ENCODE data around the gene CACNG7.

Gene CACNG7

DNA sequence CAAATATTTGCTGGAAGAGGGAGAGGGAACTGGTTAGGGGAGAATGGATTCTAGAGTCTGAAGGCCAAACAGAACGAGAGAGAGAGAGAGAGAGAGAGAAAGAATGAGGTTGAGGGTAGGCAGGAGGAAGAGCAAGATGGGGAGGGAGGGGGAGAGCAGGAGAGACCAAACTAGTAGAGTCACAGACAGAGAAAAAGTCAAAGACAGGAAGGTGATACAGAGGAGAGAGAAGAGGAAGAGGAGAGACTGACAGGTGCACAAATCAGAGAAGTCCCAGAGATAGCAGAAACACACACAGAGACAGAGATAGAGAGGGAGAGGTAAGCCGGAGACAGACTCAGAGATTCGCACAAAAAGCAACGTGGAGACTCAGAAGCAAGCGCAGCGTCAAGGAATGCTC is 76.8 kb downstream of the CACNG7 start:
- TF ChIP-seq Cebpa-rat (IDR thresholded peaks at IDR 0.05) = no peak
- Histone ChIP-seq H3K27me3 (peaks cover 8% of the 10 kb centered on the region; the same call in 1 of the 2 replicates), H3K27ac (no peak overlapping the region), H3K36me3 (no peaks in the 10 kb centered on the region), H3K4me1 (peaks cover 49% of the 10 kb centered on the region), H3K4me2 (no peak overlapping the region), H3K9me3 (no peaks in the 10 kb centered on the region), H3K9ac (no peak overlapping the region), H3K4me3 (no peak overlapping the region), H4K20me1 (no peaks in the 10 kb centered on the region)

DNA sequence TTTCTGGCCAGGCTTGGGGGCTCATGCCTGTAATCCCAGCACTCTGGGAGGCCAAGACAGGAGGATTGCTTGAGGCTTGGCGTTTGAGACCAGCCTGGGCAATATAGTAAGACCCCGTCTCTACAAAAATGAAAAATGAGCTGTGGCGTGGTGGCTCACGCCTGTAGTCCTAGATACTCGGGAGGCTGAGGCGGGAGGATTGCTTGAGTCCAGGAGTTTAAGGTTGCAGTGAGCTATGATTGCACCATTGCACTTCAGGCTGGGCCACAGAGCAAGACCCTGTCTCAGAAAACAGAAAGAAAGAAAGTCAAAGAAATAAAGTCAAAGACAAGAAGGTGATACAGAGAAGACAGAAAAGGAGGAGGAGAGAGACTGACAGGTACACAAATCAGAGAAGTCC is 79.9 kb downstream of the CACNG7 start:
- Histone ChIP-seq H3K27ac (no peak overlapping the region), H3K9ac (no peak overlapping the region), H3K4me1 (peaks cover 56% of the 10 kb centered on the region), H3K9me3 (no peaks in the 10 kb centered on the region), H3K27me3 (no peaks in the 10 kb centered on the region), H3K4me2 (no peak overlapping the region), H3K4me3 (no peak overlapping the region), H4K20me1 (no peaks in the 10 kb centered on the region), H3K36me3 (no peaks in the 10 kb centered on the region)
- TF ChIP-seq Cebpa-rat (IDR thresholded peaks at IDR 0.05) = no peak

DNA sequence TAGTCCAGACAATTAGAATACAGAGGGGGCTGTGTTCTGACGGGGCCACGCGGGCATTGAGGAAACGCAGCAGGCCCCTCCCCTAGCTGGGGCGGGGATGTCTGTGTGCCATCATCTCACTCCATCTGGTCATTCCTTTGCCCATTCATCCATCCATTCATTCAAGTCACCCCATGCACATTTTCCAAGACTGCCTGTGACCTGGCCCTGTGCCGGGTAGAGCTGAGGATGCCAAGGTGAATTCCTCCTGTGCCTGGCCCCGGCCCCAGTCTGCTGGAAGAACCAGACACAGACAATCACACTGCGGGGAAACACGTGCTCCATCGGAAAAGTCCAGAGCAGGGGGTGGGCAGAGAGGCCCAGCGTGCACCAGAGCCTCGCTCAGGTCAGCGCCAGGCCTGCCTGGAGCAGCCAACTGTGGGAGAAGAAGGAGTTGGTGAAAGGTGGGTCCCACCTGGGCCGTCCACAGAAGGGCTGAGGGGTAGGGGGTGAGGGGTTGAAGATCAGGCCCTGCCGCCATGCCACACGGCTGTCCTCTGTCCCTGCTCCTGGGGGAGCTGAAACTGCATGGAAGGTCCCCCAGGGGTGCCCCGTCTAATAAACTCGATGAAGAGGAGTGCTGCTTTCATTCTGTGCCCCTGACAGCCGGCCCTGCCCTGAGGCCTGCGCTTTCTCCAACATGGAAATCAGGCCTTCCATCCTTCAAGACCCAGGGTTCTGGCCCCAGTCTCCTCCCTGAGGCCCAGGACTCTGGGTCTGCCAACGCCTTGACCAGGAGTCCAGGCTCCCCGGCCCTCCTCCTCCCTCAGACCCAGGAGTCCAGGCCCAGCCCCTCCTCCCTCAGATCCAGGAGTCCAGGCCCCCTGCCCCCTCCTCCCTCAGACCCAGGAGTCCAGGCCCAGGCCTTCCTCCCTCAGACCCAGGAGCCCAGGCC is 80.8 kb downstream of the CACNG7 start:
- H3K4me3 ChIP-seq = no peak overlapping the region
- H3K27me3 ChIP-seq = no peaks in the 10 kb centered on the region
- H3K9me3 ChIP-seq = no peaks in the 10 kb centered on the region
- H3K4me2 ChIP-seq = peak overlapping the region; percentile 24
- H3K27ac ChIP-seq = peak overlapping the region; percentile 53; the same call in 1 of the 2 replicates
- no peaks in the 10 kb centered on the region for H3K36me3 ChIP-seq
- H4K20me1 ChIP-seq = no peaks in the 10 kb centered on the region
- TF ChIP-seq Cebpa-rat (IDR thresholded peaks at IDR 0.05) = no peak
- H3K9ac ChIP-seq = no peak overlapping the region
- H3K4me1 ChIP-seq = peaks cover 53% of the 10 kb centered on the region

DNA sequence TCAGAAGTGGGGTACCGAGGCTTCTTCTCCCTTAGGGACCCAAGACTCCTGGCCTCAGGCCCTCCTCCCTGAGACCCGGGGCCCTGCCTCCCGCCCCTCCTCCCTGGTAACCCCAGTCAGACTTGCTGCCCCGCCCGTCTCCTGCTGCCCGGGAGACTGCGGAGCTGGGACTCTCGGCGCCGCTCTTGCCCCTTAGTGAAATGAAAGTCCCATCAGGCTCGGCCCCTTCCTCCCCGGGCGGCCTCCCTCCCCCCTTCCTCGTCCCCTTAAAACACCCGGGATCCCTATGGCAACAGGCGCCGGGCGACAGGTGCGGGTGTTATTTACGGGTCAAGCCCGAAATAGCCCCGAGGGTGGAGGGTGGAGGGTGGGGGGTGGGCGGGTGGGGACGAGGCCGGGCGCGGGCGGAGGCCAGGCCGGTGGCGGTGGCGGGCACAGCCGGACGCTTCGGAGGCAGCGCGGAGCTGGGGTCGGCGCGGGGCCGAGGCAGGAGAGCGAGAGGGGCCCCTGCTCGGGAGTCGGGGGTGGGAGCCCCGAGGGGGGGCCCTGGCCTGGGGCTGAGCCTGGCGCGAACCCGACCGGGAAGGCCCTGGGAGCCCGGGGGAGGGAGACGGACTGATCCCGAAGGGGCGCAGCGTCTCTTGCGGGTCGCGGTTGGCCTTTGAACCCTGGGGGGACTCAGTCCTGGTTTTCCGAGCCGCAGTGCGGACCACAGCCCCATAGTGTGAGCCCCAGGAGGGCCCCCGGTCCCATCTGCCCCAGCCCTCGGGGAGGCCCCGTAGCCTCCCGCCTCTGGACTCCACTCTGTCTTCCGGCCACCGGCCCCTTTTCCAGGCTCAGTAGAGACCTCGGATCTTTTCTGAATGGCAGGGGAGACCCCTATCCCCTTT is 82.4 kb downstream of the CACNG7 start, which contains the start of gene CACNG6:
TSS of gene CACNG6 (plus strand) at position 414 of the 890 bp plus-strand sequence. CDS start 1,241 bp downstream, outside the sequence.
- no peaks in the 10 kb centered on the region for H3K27me3 ChIP-seq
- peak within 1 kb of the TSS; percentile 70 for H3K4me3 ChIP-seq
- H4K20me1 ChIP-seq = no peaks in the 10 kb centered on the region
- peak within 1 kb of the TSS; percentile 88 for H3K9ac ChIP-seq
- H3K27ac ChIP-seq = peak within 1 kb of the TSS; percentile 92
- no peaks in the 10 kb centered on the region for H3K36me3 ChIP-seq
- H3K9me3 ChIP-seq = no peaks in the 10 kb centered on the region
- no peak for TF ChIP-seq Cebpa-rat (IDR thresholded peaks at IDR 0.05)
- H3K4me1 ChIP-seq = peaks cover 55% of the 10 kb centered on the region
- H3K4me2 ChIP-seq = peak within 1 kb of the TSS; percentile 96

DNA sequence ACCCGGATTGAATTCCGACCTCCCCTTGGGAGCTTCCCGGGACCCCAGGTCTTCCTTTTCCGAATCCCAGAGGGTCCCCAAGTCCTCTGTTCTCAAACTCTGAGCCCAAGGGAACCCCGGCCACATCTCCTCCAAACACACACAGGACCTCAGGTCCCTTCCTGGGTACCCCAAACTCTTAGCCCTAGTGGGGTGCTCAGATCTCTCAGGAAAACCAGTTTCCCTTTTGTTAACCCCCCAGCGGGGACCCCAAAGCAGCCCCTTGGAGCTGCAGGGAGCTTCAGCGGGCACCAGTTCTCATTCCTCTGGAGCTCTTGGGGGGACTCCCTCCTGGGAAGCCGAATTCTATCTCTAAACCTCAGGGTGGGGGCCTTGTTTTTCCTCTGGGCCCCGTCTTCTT is 83.1 kb downstream of the CACNG7 start:
- Histone ChIP-seq H4K20me1 (no peaks in the 10 kb centered on the region), H3K27ac (peak overlapping the region; percentile 92), H3K9ac (peak overlapping the region; percentile 88), H3K4me1 (peaks cover 53% of the 10 kb centered on the region), H3K36me3 (no peaks in the 10 kb centered on the region), H3K27me3 (no peaks in the 10 kb centered on the region), H3K4me2 (peak overlapping the region; percentile 96), H3K9me3 (no peaks in the 10 kb centered on the region), H3K4me3 (peak overlapping the region; percentile 70)
- TF ChIP-seq Cebpa-rat (IDR thresholded peaks at IDR 0.05) = no peak

DNA sequence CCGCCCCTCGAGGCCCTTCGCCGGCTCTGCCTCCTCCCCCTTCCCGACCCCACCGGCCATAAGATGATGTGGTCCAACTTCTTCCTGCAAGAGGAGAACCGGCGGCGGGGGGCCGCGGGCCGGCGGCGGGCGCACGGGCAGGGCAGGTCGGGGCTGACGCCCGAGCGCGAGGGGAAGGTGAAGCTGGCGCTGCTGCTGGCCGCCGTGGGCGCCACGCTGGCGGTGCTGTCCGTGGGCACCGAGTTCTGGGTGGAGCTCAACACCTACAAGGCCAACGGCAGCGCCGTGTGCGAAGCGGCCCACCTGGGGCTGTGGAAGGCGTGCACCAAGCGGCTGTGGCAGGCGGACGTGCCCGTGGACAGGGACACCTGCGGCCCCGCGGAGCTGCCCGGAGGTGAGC is 83.7 kb downstream of the CACNG7 start:
- Histone ChIP-seq H3K27me3 (no peaks in the 10 kb centered on the region), H3K4me3 (no peak overlapping the region), H3K4me2 (peak overlapping the region; percentile 96), H3K27ac (no peak overlapping the region), H4K20me1 (no peaks in the 10 kb centered on the region), H3K9me3 (no peaks in the 10 kb centered on the region), H3K4me1 (peaks cover 47% of the 10 kb centered on the region), H3K9ac (no peak overlapping the region), H3K36me3 (no peaks in the 10 kb centered on the region)
- TF ChIP-seq Cebpa-rat (IDR thresholded peaks at IDR 0.05) = no peak

DNA sequence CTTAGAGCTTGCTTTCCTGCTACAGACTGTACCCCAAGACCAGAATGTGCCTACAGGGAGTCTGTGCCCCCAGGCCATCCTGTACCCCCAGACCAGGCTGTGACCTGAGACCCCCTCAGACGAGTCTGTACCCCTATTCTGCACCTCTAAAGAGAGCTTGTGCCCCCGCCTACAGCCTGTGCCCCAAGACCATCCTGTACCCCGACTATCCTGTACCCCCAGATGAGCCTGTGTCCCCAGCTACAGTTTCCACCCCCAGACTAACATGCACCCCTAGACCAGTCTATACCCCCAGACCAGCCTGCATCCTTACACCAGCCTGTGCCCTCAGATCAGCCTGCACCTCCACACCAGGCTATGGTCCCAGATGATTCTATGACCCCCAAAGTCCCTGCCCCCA is 84.4 kb downstream of the CACNG7 start:
- Histone ChIP-seq H3K9ac (no peak overlapping the region), H3K4me3 (no peak overlapping the region), H3K4me1 (peaks cover 46% of the 10 kb centered on the region), H3K9me3 (no peaks in the 10 kb centered on the region), H4K20me1 (no peaks in the 10 kb centered on the region), H3K4me2 (peak overlapping the region; percentile 96), H3K27ac (no peak overlapping the region), H3K27me3 (no peaks in the 10 kb centered on the region), H3K36me3 (no peaks in the 10 kb centered on the region)
- no peak for TF ChIP-seq Cebpa-rat (IDR thresholded peaks at IDR 0.05)
